Measurements from ENCODE around the gene SGMS1.

Gene SGMS1

GRCh38 chr10:50640238-50640637 is 16.5 kb upstream of the SGMS1 start:
- TF ChIP-seq ZFX (IDR thresholded peaks at IDR 0.05; ENCODE audit: borderline replicate concordance) = no peak
- TF ChIP-seq CTCF (IDR thresholded peaks at IDR 0.05) = no peak

DNA sequence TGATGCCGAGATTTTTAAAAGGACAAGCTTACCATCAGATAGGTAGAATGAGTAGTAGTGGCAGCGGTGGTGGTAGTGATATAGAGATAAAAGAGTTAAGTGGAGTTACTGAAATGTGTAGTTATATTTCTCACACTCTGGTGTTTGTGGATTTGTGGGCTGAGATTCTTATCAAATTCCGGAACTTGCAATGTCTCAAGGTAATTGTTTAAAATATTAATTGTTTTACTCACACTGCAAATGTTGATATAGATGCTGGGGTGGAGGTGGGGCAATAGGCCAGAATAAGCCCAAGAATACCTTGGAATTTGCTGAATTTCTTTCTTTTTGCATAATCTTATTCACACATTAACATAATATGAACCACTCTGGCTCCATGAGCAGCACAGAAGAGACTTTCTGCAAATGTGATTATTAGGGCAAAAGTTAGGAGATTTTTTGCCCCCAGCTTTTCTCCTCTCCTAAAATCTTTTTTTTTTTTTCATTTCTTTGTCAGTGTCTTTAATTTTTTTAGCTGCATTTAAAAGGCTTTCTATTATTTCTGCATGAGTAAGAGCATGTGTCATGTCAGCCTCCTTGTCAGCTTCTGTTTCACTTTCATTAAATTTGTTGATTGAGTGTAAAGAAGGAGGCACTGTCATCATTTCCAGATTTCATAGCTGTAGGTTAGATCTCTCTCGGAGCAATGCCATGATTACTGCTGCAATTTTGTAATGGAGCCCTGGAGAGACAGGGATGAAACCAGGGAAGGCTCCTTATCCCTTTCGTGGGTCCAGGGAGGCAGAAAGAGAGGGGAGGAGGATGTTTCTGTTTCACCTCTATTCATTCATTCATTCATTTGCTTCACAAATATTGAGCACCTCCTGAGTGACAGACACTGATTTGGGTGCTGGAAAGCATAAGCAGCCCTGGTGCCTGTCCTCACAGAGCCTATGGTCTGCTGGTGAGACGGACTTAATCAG is 13.1 kb upstream of the SGMS1 start:
- no peak for TF ChIP-seq ZFX (IDR thresholded peaks at IDR 0.05; ENCODE audit: borderline replicate concordance)
- TF ChIP-seq CTCF (IDR thresholded peaks at IDR 0.05) = no peak
- H3K27ac ChIP-seq = no peak overlapping the region

More at GRCh38 chr10:50640238-50640637, 16.5 kb upstream of the SGMS1 start:
- H3K27ac ChIP-seq = no peak overlapping the region

DNA sequence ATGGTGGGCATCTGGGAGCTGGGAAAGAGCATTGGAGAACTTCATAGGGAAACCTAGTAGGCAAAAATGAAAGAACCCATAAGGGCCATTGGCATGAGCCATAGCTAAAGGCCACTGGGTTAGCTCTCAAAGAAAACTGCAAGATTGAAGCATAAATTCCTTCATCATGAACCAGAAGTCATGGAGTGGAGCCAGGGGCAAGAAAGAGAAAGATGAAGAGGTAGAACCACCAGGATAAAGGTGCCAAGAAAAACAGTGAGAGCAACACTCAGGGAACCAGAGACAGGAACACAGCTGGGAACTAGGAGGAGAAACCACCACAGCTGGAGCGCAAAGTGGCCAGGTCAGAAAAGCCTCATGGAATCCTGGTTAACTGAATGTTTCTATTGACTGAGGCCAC is 11.5 kb upstream of the SGMS1 start:
- no peak for TF ChIP-seq CTCF (IDR thresholded peaks at IDR 0.05)
- no peak for TF ChIP-seq ZFX (IDR thresholded peaks at IDR 0.05; ENCODE audit: borderline replicate concordance)
- H3K27ac ChIP-seq = no peak overlapping the region

- no peak for TF ChIP-seq ZFX (IDR thresholded peaks at IDR 0.05; ENCODE audit: borderline replicate concordance)
- no peak for TF ChIP-seq CTCF (IDR thresholded peaks at IDR 0.05)
- H3K27ac ChIP-seq = no peak overlapping the region
Measured at GRCh38 chr10:50634479-50634878, 10.7 kb upstream of the SGMS1 start.

DNA sequence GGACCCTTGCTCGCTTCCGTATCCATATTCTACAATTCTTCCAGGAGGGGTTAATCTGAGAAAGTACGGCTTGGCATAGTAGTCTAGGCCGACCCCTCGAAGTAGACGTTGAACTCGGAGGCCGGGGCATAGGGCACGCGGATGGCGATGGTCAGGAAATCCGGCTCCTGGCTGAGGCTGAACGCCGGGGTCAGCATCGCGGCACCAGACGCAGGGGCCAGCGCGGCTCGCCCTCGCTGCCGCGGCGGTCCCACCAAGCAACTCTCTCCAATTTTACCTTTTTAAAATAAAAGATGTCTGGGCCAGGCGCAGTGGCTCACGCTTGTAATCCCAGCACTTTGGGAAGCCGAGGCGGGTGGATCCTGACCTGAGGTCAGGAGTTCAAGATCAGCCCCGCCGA is 7.3 kb upstream of the SGMS1 start:
- TF ChIP-seq ZFX (IDR thresholded peaks at IDR 0.05; ENCODE audit: borderline replicate concordance) = no peak
- TF ChIP-seq CTCF (IDR thresholded peaks at IDR 0.05) = no peak
- no peak overlapping the region for H3K27ac ChIP-seq

DNA sequence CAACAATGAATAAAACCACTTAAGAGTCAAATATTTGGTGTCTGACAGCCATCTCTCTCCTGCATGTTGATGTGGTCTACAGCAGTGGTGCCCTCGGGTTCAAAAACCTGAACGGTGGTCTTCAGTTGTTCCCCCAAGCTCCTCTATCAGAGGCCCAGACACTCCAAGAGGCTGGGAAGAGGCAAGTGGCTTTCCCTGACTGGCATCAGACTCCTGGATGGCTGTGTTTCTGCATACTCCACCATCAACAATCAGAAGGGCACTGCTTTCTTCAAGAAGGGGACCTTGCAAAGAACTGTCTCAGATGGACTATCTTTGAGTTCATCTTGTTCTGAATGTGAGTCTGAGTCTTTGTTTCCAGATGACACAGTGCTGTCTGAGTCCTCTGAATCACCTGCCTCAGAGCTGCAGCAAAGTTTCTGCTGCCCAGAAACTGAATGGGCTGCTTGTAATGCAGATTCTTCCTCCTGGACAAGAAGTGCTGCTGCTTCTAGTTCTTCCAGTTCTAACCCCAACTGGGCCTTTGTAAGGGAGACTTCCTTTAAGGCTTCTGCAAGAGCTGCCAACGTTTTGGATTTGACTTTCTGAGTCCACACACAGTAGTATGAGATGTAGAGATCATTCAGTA is 5.9 kb upstream of the SGMS1 start:
- no peak overlapping the region for H3K27ac ChIP-seq
- TF ChIP-seq ZFX (IDR thresholded peaks at IDR 0.05; ENCODE audit: borderline replicate concordance) = no peak

- no peak for TF ChIP-seq ZFX (IDR thresholded peaks at IDR 0.05; ENCODE audit: borderline replicate concordance)
- TF ChIP-seq CTCF (IDR thresholded peaks at IDR 0.05) = no peak
- no peak overlapping the region for H3K27ac ChIP-seq
Measured at GRCh38 chr10:50627896-50628295, 4.1 kb upstream of the SGMS1 start.
